Hypothalamus (tissue), 51 donors: ENCODE measurements around the gene CALML3.

Experiments used
- DNase-seq, 51 donors: peaks; one replicate each; lab custom pipeline; 2025; lab: John Stamatoyannopoulos, UW

The CALML3 gene

DNA sequence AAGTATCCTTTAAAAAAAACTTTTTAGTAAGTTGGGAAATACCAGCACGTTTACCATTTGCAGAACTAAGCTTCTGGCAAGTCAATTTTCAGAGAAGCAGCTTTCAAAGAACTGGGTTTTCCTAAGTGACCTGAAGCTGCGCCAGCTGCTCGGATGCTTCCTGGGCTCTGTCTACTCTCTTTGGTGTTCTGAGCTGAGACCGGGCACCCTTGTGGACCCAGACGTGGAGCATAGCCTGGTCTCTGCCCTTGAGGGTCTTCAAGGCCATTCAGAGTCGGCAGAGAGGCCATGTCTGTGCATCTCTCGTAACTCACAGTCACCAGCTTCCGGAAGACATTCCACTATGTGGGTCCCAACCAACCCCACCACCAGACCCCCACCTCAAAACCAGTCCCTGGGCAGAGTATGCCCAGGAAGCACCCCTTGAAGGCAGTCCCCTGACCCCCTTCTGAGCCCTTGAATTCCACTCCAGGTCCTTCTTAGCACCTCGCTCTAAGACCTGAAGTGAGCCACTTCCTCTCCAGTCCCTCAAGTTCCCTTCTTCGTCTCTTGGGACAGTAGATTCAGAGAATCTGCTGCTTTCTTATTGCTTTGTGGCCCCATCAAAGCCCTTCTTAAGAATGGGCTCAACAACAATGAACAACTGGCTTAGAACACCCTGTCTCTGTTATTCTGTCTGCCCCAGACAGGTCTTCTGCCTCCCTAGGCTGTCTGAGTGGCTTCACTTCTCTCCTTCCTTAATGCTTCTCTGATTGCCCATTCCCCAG is 33.9 kb upstream of the CALML3 start:
- DNase-seq = no peak

DNA sequence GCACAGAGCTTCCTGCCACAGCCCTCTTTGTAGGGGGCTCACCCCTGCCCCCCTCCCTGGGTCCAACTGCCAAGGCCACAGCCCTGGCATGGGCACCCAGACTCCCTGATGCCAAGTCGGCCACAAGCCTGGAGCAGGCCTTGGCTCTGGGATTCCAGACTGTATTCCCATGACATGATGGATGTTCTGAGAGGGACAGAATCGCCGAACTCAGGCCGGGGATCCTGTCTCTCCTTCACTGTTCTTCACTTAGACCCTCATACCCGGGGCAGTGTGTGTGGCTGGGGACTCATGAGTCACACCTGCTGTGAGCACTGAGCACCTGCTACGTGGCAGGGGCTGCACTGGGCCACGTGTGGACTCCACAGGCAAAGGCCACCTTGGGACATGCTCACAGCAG is 33.3 kb upstream of the CALML3 start:
- DNase-seq = no peak

DNA sequence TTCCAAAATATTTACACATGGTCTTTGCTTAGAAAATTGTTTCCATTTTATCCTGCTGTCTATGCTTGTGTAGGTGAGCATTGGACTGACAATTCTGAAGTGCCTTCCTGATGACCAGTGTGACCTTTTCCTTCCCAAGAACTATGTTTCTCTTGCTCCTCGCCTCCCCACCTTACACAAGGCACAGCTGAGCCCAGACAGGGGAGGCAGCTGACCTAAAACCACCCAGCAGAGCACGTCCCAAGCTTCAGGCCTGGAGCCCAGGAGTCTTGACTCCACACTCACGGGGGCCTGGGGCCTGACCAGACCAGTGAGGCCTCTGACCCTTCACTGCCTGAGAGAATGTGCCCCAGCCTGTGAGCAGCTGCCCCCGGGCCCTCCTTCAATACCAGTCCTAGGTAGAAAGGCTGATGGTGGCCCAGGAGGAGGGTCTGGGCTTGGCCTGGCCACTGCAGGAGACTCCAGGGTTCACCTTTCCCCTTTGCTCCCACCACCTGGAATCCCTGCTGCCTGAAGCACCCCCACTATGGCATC is 32.4 kb upstream of the CALML3 start:
- no peak for DNase-seq

DNA sequence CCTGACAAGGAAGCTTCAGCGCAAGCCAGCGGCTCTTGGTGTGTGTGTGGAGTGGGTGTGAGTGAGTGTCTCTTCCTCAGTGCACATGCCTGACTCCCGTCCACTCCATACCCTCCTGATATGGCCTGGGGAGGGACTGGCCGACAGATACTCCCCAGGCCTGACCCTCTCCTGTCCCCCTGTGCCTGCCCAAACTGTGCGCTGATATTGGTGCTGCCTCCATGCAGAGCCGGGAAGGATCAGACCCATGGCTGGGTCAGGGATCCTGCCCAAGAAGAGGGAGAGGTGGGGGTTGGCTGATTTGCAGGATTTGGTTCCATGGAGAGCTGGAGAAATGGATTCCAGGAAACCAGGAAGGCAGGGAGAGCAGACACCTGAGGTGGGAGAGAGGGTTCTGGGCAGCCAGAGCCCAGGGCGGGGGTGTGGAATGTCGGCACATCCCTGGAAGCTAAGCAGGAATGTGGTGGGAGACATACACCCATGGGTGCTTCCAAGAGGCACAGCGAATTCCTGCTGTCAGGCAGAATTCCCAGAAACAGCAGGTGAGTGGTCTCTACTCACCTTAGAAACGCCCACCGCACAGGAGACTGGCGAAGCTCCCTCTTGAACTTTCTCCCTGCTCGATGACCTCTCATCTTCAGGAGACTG is 31.7 kb upstream of the CALML3 start:
- DNase-seq = no peak

DNA sequence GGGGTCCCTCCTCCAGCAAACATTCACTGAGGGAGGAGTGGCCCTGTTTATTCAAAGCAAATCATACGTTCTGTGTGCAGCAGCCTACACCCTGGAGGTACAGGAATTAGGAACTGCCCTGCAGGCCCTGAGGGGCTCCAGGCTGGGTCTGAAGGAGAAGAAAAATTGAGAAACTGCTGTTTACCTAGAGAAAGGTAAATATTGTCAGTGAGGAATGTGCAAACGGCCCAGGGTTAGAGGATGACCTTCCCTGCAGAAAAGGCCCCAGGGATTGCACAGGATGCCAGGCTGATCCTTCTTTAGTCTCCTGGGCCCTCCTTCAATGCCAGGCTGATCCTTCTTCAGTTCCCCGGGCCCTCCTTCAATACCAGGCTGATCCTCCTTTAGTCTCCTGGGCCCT is 31.1 kb upstream of the CALML3 start:
- no peak for DNase-seq

DNA sequence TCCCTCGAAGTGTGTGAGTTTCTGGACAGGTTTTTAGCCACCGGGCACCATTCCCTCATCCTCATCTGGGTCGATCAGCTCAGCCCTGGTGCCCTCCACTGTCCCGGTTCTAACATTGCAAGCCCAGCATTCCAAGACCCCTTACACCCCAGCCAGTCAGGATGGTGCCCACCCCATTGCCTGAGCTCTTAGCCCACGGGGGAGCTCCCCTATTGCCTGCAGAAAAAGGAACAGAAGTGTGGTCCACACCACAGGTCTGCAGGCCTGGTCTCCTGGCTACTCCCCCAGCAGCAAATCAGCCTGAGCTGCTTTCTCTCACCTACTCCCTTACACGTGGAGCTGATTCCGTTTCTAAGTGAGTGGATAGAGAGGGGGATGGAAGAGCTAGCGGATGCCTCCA is 30.1 kb upstream of the CALML3 start:
- DNase-seq = no peak

DNA sequence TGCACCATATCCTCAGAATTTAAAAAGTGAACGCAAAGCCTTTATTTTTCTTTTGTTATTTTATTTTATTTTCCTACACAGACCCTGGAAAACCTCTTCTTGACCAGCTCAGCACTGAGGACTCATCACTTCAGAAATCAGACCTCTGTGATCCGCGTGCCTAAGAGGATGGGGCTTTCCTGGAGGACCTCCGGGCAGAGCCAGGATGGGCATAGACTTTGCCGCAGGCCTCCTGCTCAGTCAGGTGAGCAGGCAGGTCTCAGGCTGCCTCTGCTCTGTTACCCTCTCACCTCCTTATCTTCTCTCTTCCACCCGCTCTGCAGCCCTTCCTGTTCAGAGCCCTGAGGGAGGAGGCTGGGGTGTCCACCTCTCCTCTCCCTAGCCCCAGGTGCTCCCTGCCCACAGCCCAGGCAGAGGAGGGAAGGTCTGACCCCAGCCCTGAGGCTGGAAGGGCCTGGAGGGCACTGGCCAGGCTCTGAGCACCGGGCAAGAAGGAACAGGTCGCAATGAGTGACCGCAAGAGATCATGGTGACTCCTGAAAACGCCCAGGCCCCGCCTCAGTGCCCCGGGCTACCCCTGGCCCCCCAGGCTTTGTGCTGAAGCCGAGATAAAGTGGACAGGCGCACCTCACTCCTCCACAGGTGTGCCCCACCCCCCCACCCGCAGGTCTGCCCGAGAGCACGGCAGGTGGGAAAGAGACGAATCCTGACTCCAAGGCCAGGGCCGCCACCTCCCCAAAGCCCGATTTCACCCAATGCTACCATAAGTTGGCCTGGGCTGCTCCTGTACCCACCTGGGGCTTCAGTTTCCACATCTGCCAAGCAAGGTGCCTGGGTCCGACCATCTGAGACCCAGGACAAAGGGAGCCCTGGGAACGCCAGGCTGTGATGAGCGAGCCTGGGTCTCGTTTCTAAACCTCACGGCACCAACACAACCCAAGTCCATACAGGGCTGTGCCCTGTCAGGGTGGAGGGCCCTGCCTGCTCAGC is 28.2 kb upstream of the CALML3 start:
- no peak for DNase-seq

DNA sequence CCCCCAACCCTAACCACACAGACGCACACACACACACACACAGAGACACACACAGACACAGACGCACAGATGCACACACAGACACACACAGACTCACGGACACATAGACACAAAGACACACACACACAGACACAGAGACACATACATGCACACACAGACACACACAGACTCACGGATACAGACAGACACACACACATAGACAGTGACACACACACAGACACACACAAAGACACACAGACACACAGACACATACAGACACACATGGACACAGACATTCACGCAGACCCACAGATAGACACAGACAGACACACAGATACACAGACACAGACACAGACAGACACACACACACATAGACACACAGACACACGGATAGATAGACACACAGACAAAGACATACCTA is 27.5 kb upstream of the CALML3 start:
- DNase-seq = no peak

DNA sequence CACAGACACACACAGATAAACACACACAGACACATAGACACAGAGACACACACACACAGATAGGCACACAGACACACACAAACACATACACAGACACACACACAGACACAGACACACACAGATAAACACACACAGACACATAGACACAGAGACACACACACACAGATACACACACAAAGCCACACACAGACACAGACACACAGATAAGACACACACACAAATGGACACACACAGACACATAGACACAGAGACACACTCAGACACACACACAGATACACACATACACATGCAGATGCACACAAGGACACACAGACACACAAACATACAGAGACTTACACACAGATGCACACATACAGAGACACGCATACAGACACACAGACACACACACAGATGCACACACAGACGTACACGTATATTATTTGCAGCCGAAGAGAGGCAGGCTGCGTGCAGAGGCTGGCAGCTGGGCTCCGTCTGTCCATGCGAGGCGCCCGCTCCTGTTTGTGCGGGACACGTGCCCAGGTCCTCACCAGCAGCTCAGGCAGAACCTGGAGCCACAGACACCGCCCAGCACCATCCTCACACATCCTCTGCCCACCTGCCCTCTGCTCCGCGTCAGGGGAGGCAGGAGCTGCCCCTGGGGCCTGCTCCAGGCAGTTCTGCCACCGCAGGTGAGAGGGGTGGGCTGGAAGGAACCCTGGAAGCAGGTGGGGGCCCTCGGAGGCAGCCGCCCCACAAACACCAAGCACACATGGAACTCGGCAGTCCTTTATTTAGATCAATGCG is 26.6 kb upstream of the CALML3 start:
- no peak for DNase-seq

DNA sequence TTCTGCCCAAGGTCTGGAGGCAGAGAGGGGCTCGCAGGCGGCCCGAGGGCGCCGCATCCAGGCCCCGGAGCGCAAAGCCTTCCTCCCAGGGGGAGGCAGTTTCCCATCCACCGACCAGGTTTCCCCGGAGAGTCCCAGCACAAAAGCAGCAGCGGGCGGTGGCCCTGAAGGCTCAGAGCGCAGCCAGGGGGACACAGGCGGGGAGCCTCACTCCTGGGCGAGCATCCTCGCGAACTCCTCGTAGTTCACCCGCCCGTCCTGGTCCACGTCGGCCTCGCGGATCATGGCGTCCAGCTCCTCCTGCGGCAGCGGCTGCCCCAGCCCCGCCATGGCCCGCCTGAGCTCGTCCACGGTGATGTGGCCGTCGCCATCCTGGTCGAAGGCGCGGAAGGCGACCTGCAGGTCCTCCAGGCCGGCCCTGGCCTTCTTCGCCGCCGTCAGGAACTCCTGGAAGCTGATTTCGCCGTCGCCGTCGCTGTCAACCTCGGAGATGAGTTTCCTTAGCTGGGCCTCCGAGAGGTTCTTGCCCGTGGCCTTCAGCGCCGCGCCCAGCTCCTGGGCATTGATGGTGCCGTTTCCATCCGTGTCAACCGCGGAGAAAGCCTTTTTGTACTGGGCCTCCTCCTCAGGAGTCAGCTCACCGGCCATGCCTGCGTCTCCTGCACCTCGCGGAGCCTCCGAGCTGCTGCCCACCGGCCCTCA is 25.8 kb upstream of the CALML3 start:
- no peak for DNase-seq

DNA sequence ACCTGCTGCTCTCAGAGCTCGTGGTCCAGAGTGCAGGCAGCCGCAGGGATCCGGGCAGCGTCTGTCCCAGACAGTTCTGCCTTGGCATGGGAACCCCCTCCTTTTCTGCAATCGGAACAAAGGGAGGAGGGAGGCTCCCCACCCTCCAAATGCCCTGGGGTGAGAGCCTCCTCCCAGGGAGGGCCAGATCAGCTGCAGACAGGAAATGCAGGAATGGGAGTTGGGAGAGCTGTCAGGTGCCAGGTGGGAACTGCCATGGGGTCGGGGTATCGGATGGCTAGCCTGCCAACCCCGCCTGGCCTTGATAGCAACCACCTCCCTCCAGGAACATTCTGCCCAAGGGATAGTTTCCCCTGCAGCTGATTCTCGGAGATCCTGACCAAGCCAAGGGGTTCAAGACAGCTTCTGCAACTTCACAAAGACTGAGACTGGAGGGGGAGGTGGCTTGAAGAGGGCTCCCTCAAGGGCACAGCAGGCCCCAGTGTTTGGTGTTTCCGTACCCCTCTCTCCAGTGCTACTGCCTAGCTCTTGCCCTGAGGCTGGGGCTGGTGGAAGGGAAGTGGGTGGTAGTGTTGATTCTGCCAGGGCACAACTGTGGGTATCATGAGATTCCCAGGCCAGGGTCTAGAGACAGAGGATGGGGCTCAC is 25.1 kb upstream of the CALML3 start, which contains the start of gene CALML5:
Gene CALML5 (minus strand): TSS at position 78 of the 648 bp plus-strand sequence. CDS start 132 bp downstream, outside the sequence.
- no peak for DNase-seq

DNA sequence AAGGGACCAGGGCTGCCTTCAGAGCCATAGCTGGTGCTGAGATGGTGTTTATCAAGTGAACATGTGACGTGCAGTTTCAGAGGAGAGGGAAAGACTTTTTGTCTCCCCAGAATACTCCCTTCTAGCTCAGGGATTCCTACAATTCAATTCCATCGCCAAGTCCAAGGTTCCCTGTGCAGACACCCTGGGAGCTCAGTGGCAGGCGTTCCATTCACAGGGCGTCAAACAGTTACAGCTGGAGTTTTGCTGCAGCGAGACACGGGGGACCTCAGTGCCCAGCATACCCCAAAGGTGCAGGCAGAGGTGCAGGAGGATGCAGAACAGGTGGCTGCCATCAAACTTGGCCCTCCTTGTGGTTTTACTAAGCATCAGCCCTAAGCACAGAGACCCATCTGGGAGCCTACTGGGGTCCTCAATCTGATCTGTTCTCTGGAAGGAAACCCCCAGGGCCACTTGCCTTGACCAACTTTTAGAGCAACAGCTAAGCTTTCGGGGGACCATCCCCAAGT is 24.5 kb upstream of the CALML3 start:
- no peak for DNase-seq

DNA sequence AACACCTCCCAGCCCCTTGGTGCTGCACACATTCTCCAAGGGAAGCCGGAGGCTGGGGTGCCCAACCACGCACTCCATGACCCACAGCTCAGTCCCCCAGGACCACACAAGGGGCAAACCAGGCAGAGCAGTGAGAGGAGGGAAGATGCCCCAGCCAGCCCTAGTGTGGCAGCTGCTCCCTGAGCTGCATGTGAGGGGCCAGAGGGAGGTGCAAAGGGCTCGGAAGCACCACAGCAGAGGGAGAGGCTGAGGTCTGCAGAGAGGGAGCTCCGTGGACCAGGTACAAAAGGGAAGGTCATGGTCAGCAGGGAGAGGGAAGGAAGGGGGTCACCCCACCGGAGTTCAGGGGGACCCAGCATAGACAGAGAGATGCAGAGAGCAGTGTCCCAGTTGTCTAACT is 23.9 kb upstream of the CALML3 start:
- DNase-seq = no peak

DNA sequence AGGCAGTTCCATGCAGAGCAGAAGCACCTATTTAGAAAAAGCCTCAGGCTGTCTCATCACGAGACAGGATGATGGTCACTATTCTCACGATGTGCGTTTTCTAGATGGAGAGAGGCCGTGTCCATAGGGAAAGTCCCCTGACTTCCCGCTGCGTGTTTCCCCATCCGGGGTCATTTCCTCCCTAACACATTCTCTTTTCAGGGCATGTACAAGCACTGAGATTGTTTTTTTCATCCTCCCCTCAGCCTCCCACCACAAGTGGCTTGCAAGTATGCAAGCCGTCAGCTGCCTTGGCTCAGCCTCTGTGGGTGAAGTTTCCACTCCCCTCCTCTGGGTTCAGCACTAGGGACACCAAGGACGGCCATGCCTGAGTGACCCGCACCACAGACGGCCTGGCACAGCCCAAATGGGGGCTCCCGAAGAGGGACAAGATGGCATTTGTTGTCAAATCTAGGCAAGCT is 22.7 kb upstream of the CALML3 start:
- DNase-seq = no peak

DNA sequence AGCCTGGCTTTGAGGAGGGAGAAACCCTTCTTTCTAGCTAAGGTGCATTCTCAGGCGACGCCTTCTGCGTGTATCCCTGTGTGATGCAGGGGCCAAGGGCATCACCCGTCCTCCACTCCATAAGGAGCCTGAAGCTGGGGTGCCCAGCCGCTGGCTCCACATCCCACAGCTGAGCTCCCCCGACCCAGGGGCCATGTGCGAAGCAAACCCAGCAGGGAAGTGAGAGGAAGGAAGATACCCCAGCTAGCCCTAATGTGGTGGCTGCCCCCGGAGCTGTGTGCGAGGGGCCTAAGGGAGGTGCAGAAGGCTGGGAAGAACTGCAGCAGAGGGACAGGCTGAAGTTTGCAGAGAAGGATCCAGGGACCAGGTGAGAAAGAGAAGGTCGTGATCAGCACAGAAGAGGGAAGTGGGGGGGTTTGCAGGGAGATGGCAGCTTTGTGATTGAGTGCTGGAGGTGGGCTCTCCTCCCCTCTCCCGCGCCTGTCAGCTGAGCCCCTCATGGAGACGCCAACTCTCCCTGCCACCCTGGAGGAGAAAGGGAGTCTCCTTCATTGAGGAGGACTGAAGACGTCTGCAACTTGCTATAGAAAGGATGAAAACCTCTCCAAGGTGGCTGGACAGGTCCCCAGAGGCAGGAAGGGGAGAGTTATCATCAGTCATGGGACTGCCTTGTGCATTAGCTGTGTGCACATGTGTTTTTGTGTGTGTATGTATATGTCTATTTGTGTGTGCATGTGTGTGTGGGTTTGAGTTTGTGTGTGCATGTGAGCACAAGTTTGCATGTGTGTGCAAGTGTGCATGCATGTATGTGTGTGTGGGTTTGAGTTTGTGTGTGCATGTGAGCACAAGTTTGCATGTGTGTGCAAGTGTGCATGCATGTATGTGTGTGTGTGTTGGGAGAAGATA is 21.9 kb upstream of the CALML3 start:
- DNase-seq = no peak

DNA sequence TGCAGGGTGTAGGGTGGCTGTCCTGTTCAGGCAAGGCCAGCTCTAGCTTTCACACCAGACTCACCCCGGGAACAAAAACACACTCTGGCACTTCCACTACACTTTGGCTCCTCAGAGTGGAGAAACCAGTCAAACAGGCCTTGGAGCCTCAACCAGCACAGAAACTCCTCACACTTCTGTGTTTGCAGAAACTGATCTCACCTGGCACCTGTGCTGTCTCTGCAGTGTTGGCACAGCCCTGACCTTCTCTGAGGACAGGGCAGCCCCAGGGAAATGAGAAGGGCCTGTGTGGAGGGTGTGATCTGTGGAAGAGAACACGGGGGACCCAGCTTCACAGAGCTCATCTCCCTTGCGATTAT is 21.3 kb upstream of the CALML3 start:
- no peak for DNase-seq
